Measurements from ENCODE around the gene UPF1. TPM values are rescaled to one million over a fixed set of nuclear protein-coding genes. Genes with fewer than 3 reads are reported as not detected.

UPF1 gene
- total RNA-seq, 1 donor: 36.6 TPM

DNA sequence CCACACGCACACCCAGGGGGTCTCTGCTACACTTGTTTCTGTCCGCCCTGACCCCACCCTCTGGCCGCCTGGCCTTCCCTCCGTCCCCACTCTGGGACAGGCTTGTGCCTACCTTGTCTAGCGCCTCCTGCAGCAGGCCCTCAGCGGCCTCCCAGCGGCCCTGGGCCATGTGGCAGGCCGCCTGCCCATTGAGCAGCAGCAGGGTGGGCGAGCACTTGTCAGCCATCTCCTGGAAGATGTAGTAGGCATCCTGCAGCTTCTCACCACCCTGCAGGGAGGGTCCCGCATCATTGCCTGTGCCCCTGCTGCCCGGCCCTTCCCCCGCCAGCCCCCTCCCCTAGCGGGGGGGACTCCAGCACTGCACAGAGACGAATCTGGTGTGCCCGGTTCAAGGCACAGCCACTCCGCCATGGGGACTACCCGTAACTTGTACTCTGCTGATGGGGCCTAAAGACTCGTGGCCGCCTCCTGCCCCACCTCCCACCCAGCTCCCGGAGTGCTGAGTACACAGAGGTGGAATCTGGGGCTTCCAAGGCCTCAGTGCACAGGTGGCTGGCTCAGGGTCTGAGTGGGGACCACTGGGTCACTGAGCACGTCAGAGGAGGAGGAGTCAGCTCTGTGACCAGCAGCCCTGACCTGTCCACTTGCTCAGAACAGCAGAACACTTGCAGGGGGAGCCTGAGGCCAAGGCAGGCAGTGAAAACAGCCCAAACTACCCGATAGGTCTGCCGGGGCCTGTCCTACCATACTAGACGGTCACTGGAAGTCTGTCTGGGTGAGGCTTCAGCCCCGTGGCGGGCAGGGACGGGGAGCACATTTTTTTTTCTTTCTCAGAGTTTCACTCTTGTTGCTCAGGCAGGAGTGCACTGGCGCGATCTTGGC lies 71.6 kb downstream of the UPF1 start:
- Histone ChIP-seq H2AFZ (ENCODE audit: low read length) (no peak overlapping the region), H3K4me3 (ENCODE audit: insufficient read depth, low read length) (no peak overlapping the region), H3K27ac (ENCODE audit: low read depth, low read length) (no peak overlapping the region), H3K4me1 (ENCODE audit: insufficient read depth, low read length) (no peaks in the 10 kb centered on the region), H3K27me3 (ENCODE audit: insufficient read depth, low read length) (no peaks in the 10 kb centered on the region), H3K36me3 (ENCODE audit: insufficient read depth, low read length) (peaks cover 25% of the 10 kb centered on the region), H3K4me2 (ENCODE audit: insufficient read depth, low read length) (no peak overlapping the region), H4K20me1 (ENCODE audit: insufficient read depth, low read length) (peaks cover 14% of the 10 kb centered on the region), H3K9me3 (ENCODE audit: low read depth, low read length) (no peaks in the 10 kb centered on the region), H3K79me2 (ENCODE audit: insufficient read depth, low read length) (no peaks in the 10 kb centered on the region)
- TF ChIP-seq, protein P1, sequence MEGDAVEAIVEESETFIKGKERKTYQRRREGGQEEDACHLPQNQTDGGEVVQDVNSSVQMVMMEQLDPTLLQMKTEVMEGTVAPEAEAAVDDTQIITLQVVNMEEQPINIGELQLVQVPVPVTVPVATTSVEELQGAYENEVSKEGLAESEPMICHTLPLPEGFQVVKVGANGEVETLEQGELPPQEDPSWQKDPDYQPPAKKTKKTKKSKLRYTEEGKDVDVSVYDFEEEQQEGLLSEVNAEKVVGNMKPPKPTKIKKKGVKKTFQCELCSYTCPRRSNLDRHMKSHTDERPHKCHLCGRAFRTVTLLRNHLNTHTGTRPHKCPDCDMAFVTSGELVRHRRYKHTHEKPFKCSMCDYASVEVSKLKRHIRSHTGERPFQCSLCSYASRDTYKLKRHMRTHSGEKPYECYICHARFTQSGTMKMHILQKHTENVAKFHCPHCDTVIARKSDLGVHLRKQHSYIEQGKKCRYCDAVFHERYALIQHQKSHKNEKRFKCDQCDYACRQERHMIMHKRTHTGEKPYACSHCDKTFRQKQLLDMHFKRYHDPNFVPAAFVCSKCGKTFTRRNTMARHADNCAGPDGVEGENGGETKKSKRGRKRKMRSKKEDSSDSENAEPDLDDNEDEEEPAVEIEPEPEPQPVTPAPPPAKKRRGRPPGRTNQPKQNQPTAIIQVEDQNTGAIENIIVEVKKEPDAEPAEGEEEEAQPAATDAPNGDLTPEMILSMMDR (IDR thresholded peaks at IDR 0.05; ENCODE audit: extremely low read depth, low read depth, low read length): no peak
- DNase-seq (ENCODE audit: insufficient read length, low spot score, missing footprints): peak; percentile 90

DNA sequence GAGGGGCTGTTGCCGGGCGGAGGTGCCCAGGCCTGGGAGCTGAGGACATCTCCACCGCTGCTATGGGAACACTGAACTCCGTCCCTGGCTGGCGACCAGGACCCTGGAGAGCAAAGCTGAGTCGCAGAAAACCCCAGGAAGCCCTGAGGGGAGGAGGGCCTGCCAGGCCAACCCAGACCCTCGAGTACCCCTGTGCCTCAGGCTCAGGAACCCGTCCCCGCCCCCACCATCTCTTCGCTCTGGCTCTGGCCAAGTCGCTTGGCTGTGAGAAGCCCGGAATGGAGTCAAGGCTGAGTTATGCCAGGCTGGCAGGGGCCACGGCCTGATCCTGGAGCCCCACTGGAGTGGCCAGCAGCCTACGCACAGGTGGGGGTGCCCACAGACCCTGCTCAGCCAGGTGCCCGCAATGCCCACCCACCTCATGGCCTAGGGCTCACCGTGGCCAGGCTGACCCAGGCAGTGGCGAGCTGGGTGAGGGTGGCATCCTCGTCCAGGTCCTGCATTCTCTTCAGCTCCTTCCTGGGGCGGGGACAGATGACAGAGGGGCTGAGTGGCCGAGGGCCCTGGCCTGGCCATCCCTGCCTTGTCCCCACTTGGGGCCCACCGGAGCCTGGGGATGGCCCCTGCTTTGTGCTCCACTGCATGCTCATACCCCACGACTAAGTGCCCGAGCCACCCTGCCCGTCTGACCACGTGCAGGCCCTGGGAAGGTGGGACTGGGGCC lies 72.7 kb downstream of the UPF1 start:
- peak; percentile 82 for DNase-seq (ENCODE audit: insufficient read length, low spot score, missing footprints)
- Histone ChIP-seq H3K27me3 (ENCODE audit: insufficient read depth, low read length) (no peaks in the 10 kb centered on the region), H3K9me3 (ENCODE audit: low read depth, low read length) (no peaks in the 10 kb centered on the region), H3K36me3 (ENCODE audit: insufficient read depth, low read length) (peaks cover 34% of the 10 kb centered on the region), H3K4me1 (ENCODE audit: insufficient read depth, low read length) (no peaks in the 10 kb centered on the region), H3K79me2 (ENCODE audit: insufficient read depth, low read length) (no peaks in the 10 kb centered on the region), H3K4me3 (ENCODE audit: insufficient read depth, low read length) (no peak overlapping the region), H4K20me1 (ENCODE audit: insufficient read depth, low read length) (peaks cover 12% of the 10 kb centered on the region), H2AFZ (ENCODE audit: low read length) (no peak overlapping the region), H3K4me2 (ENCODE audit: insufficient read depth, low read length) (no peak overlapping the region), H3K27ac (ENCODE audit: low read depth, low read length) (no peak overlapping the region)
- TF ChIP-seq, protein P1 (IDR thresholded peaks at IDR 0.05; ENCODE audit: extremely low read depth, low read depth, low read length): no peak

DNA sequence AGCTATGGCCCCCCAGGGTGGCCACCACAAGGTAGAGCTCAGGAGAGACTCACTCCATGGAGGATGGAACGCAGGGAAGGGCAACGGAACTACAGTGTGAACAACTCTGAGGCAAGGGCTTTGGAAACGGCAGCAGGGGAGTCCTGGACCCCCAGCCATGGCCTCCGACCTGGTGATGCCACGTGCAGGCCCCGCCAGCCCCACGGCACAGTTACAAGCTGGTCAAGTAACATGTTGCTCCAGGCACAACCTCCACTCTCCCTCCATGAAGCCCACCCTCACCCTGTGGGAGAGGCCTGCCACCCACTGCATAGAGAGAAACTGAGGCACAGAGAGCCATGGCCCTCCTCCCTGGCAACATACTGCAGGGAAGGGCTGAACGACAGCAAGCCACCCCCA lies 73.3 kb downstream of the UPF1 start:
- no peaks in the 10 kb centered on the region for H3K79me2 ChIP-seq (ENCODE audit: insufficient read depth, low read length)
- H3K4me2 ChIP-seq (ENCODE audit: insufficient read depth, low read length): no peak overlapping the region
- H3K9me3 ChIP-seq (ENCODE audit: low read depth, low read length): no peaks in the 10 kb centered on the region
- H3K27ac ChIP-seq (ENCODE audit: low read depth, low read length): no peak overlapping the region
- H3K27me3 ChIP-seq (ENCODE audit: insufficient read depth, low read length): no peaks in the 10 kb centered on the region
- H4K20me1 ChIP-seq (ENCODE audit: insufficient read depth, low read length): peaks cover 12% of the 10 kb centered on the region
- H3K36me3 ChIP-seq (ENCODE audit: insufficient read depth, low read length): peaks cover 37% of the 10 kb centered on the region
- TF ChIP-seq, protein P1 (IDR thresholded peaks at IDR 0.05; ENCODE audit: extremely low read depth, low read depth, low read length): no peak
- no peak overlapping the region for H2AFZ ChIP-seq (ENCODE audit: low read length)
- no peak overlapping the region for H3K4me3 ChIP-seq (ENCODE audit: insufficient read depth, low read length)
- no peaks in the 10 kb centered on the region for H3K4me1 ChIP-seq (ENCODE audit: insufficient read depth, low read length)
- DNase-seq (ENCODE audit: insufficient read length, low spot score, missing footprints): peak; percentile 27

All from osteoblast (primary cell).